KOPT-K1 (cell line): ENCODE measurements around the gene PRXL2B.
"Not testable (repeated sequence)": the region's sequence is repeated elsewhere in the genome, so short reads cannot be mapped to it uniquely, and the experiment has no call there.

Experiments
- H3K27ac ChIP-seq: fragments of 200-600 bp; sonication (generic); 2 replicates; pipeline ENCODE4 v1.5.1; 2016; ENCODE audit warnings: antibody characterized with exemption, mild to moderate bottlenecking, low read depth, low read length; ENCODE audit not compliant: poor library complexity, severe bottlenecking
- H3K36me3 ChIP-seq: fragments of 200-600 bp; sonication (generic); 2 replicates; pipeline ENCODE4 v1.5.1; 2017; ENCODE audit warnings: antibody characterized with exemption, mild to moderate bottlenecking, low read length, moderate library complexity; ENCODE audit not compliant: insufficient read depth
- H3K9me3 ChIP-seq: fragments of 200-600 bp; sonication (generic); 2 replicates; pipeline ENCODE4 v1.5.1; 2017; ENCODE audit warnings: antibody characterized with exemption, low read length, mild to moderate bottlenecking; ENCODE audit not compliant: insufficient read depth, poor library complexity, severe bottlenecking

The PRXL2B gene

GRCh38 chr1:2625748-2626147 lies 39.2 kb downstream of the PRXL2B start:
- H3K27ac ChIP-seq, H3K36me3 ChIP-seq: not testable (repeated sequence)
- H3K9me3 ChIP-seq, result peaks cover 22% of the 10 kb centered on the region

- H3K36me3 ChIP-seq, result no peaks in the 10 kb centered on the region
- H3K9me3 ChIP-seq, result peaks cover 8% of the 10 kb centered on the region
These were observed 41.2 kb downstream of the PRXL2B start for GRCh38 chr1:2627746-2628145.

GRCh38 chr1:2628191-2628932 lies 41.8 kb downstream of the PRXL2B start:
- peaks cover 8% of the 10 kb centered on the region for H3K9me3 ChIP-seq
- no peaks in the 10 kb centered on the region for H3K36me3 ChIP-seq
- H3K27ac ChIP-seq, result no peak overlapping the region

More at GRCh38 chr1:2627746-2628145, 41.2 kb downstream of the PRXL2B start:
- no peak overlapping the region for H3K27ac ChIP-seq

- H3K9me3 ChIP-seq, result peaks cover 8% of the 10 kb centered on the region
- no peak overlapping the region for H3K27ac ChIP-seq
- H3K36me3 ChIP-seq, result no peaks in the 10 kb centered on the region
These were observed 42.5 kb downstream of the PRXL2B start for GRCh38 chr1:2628933-2629626.

GRCh38 chr1:2629627-2630497 lies 43.3 kb downstream of the PRXL2B start:
- Histone ChIP-seq H3K9me3 (peaks cover 8% of the 10 kb centered on the region), H3K36me3 (no peaks in the 10 kb centered on the region), H3K27ac (no peak overlapping the region)

GRCh38 chr1:2630498-2631135 lies 44.0 kb downstream of the PRXL2B start:
- H3K36me3 ChIP-seq, result no peaks in the 10 kb centered on the region
- H3K9me3 ChIP-seq, result peaks cover 14% of the 10 kb centered on the region
- no peak overlapping the region for H3K27ac ChIP-seq

- Histone ChIP-seq H3K36me3 (no peaks in the 10 kb centered on the region), H3K9me3 (peaks cover 22% of the 10 kb centered on the region), H3K27ac (no peak overlapping the region)
These were observed 44.8 kb downstream of the PRXL2B start for GRCh38 chr1:2631136-2632050.

GRCh38 chr1:2632051-2632430 lies 45.5 kb downstream of the PRXL2B start:
- no peaks in the 10 kb centered on the region for H3K36me3 ChIP-seq
- H3K27ac ChIP-seq, result no peak overlapping the region
- peaks cover 29% of the 10 kb centered on the region for H3K9me3 ChIP-seq

GRCh38 chr1:2632561-2633361 lies 46.2 kb downstream of the PRXL2B start, which contains the start of gene MMEL1:
TSS of gene MMEL1 (minus strand) at chr1:2633016. CDS start at chr1:2629484, 3,532 bp downstream.
- Histone ChIP-seq H3K36me3 (no peaks in the 10 kb centered on the region), H3K27ac (no peak within 1 kb of the TSS), H3K9me3 (peaks cover 36% of the 10 kb centered on the region)

GRCh38 chr1:2633366-2633935 lies 46.9 kb downstream of the PRXL2B start:
- no peak overlapping the region for H3K27ac ChIP-seq
- no peaks in the 10 kb centered on the region for H3K36me3 ChIP-seq
- peaks cover 38% of the 10 kb centered on the region for H3K9me3 ChIP-seq

- Histone ChIP-seq H3K9me3 (peaks cover 38% of the 10 kb centered on the region), H3K36me3 (no peaks in the 10 kb centered on the region), H3K27ac (no peak overlapping the region)
These were observed 47.4 kb downstream of the PRXL2B start for GRCh38 chr1:2633936-2634491.

- peaks cover 33% of the 10 kb centered on the region for H3K9me3 ChIP-seq
- H3K36me3 ChIP-seq, result no peaks in the 10 kb centered on the region
- H3K27ac ChIP-seq, result no peak overlapping the region
These were observed 48.9 kb downstream of the PRXL2B start for GRCh38 chr1:2635361-2636010.
